Measurements from ENCODE around the gene GSTA2. TPM values are rescaled to one million over a fixed set of nuclear protein-coding genes. Genes with fewer than 3 reads are reported as not detected.
"Not testable (repeated sequence)": the region's sequence is repeated elsewhere in the genome, so short reads cannot be mapped to it uniquely, and the experiment has no call there.

Gene GSTA2
- total and polyA plus RNA-seq, 2 experiments from 2014 or later, result 0.11 TPM; not detected in 1

DNA sequence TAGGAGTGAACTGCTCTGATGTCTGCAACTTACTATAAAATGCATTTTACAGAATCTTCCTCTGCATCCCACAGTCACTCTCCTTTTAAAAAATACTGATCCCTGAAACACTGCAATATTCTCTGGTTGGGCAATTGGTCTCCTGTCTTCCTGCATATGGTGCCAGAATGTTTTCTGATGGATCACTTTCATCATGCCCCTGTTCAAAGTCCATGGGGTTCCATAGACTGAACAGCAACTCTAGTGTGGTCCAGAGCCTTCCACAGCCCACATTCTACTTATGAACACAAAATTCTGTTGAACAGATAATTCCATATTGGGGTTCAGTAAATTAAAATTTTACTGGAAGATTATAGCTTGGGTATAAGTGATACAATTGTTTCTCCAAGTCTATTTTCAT lies 11.0 kb downstream of the GSTA2 start:
- H3K4me2 ChIP-seq (ENCODE audit: unreplicated experiment), result no peak overlapping the region
- no peaks in the 10 kb centered on the region for H4K20me1 ChIP-seq (ENCODE audit: insufficient read depth)
- H3F3A ChIP-seq (ENCODE audit: insufficient read depth), result peaks cover 26% of the 10 kb centered on the region
- H2AFZ ChIP-seq, result no peak overlapping the region
- no peaks in the 10 kb centered on the region for H3K27me3 ChIP-seq (replicated peaks; ENCODE audit: insufficient read depth)
- H3K79me2 ChIP-seq (ENCODE audit: insufficient read depth), result no peaks in the 10 kb centered on the region
- in situ Hi-C loops (cut with MboI), result no loop called here
- H3K27ac ChIP-seq, result no peak overlapping the region
- peaks cover 32% of the 10 kb centered on the region for H3K4me1 ChIP-seq (ENCODE audit: insufficient read depth)
- H3K4me3 ChIP-seq, result no peak overlapping the region
- H3K9me3 ChIP-seq (ENCODE audit: low read depth), result no peaks in the 10 kb centered on the region
- no peaks in the 10 kb centered on the region for H3K9me2 ChIP-seq (ENCODE audit: insufficient read depth)
- no peaks in the 10 kb centered on the region for H3K36me3 ChIP-seq (ENCODE audit: low read depth)
- H3K9ac ChIP-seq, result no peak overlapping the region
- TF ChIP-seq EZH2phosphoT487 (IDR thresholded peaks at IDR 0.05; ENCODE audit: insufficient read depth, low read depth) (no peak), EZH2 (IDR thresholded peaks at IDR 0.05; ENCODE audit: insufficient read depth, poor library complexity, severe bottlenecking) (no peak)
- DNase-seq, result no peak

DNA sequence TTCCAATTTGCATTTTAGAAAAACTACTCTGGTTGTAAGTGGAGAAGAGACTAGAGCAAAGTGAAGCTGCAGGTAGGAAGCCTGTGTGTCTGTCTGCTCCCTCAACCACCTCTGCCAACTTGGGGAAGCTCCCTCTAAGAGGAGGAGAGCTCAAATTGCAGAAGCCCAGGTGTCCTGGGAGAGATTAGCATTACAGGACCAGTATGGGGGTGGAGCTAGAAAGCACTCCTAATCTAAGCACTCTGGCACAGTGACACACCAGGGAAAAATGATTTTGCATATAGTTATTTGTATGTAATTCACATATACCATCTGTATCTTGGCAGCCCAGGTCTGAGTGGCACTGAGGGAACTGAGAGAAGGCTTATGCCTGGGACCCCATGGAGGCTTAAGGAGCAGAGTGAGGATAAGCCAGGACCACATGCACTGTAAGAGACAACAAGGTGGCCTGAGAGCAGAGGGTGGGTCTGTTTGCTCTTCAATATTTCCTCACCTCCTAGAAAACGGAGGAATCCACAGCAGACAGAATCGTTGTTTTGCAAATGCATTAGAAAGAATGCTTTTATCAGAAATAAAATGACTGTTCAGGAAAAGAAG lies 13.6 kb downstream of the GSTA2 start:
- no peak overlapping the region for H3K27ac ChIP-seq
- TF ChIP-seq EZH2phosphoT487 (IDR thresholded peaks at IDR 0.05; ENCODE audit: insufficient read depth, low read depth) (no peak), EZH2 (IDR thresholded peaks at IDR 0.05; ENCODE audit: insufficient read depth, poor library complexity, severe bottlenecking) (no peak)
- WGBS, 2 experiments (ENCODE audit: low coverage in 1 of 2, low lambda C conversion rate in 2 of 2, missing lambda C conversion rate in 2 of 2), result 86 to 91% methylated on average over 2 of the region's 2 CpGs
- no peaks in the 10 kb centered on the region for H3K27me3 ChIP-seq (replicated peaks; ENCODE audit: insufficient read depth)
- no peak overlapping the region for H2AFZ ChIP-seq
- H3F3A ChIP-seq (ENCODE audit: insufficient read depth), result peaks cover 32% of the 10 kb centered on the region
- H3K9me2 ChIP-seq (ENCODE audit: insufficient read depth), result no peaks in the 10 kb centered on the region
- no peak overlapping the region for H3K4me3 ChIP-seq
- no peaks in the 10 kb centered on the region for H3K79me2 ChIP-seq (ENCODE audit: insufficient read depth)
- H3K4me2 ChIP-seq (ENCODE audit: unreplicated experiment), result no peak overlapping the region
- no peaks in the 10 kb centered on the region for H3K9me3 ChIP-seq (ENCODE audit: low read depth)
- H3K4me1 ChIP-seq (ENCODE audit: insufficient read depth), result peaks cover 37% of the 10 kb centered on the region
- no peaks in the 10 kb centered on the region for H4K20me1 ChIP-seq (ENCODE audit: insufficient read depth)
- no peaks in the 10 kb centered on the region for H3K36me3 ChIP-seq (ENCODE audit: low read depth)
- no peak for DNase-seq
- in situ Hi-C loops (cut with MboI), result no loop called here
- H3K9ac ChIP-seq, result no peak overlapping the region

DNA sequence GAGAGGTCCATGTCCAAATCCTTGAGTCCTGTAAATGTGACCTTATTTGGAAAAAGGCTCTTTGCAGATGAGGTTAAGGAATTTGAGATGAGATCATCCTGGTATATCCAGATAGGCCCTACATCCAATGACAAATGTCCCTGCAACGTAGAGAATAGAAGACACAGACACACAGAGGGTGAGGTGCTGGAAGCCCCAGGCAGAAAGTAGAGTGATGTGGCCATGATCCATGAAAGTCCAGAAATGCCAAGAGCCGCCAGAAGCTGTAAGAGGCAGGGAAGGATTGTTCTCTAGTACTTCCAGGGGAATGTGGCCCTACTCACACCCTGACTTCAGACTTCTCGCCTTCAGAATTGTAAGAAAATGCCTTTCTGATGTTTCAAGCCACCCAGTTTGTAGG lies 16.0 kb downstream of the GSTA2 start:
- peak overlapping the region; percentile 64 for H3K27ac ChIP-seq
- not testable (repeated sequence) for H3K9me2 ChIP-seq (ENCODE audit: insufficient read depth)

DNA sequence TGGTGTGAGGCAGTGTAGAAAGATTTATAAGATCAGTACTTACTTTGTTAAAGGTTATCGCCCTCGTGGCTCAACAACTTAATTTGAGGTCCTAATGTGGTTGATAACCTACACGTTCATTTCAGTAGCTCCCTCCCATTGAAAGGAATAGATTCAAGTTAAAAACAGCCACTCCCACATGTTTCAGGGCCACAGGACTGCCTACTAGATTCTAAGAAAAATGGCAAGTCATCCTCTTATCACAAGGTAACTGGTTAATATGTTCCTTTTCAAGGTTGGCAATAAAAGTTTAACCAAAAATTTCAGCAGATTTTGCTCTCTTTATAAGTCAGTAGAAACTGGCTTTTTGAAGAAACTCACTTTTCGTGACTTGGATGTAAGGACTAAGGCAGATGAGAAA lies 17.1 kb downstream of the GSTA2 start:
- in situ Hi-C loops (cut with MboI), result no loop called here
- DNase-seq, result no peak
- Histone ChIP-seq H3K4me3 (no peak overlapping the region), H3K9me2 (ENCODE audit: insufficient read depth) (no peaks in the 10 kb centered on the region), H3K27me3 (replicated peaks; ENCODE audit: insufficient read depth) (no peaks in the 10 kb centered on the region), H3K79me2 (ENCODE audit: insufficient read depth) (no peaks in the 10 kb centered on the region), H4K20me1 (ENCODE audit: insufficient read depth) (no peaks in the 10 kb centered on the region), H3K27ac (no peak overlapping the region), H3K9ac (no peak overlapping the region), H3K9me3 (ENCODE audit: low read depth) (no peaks in the 10 kb centered on the region), H3K4me1 (ENCODE audit: insufficient read depth) (peaks cover 17% of the 10 kb centered on the region), H3K36me3 (ENCODE audit: low read depth) (no peaks in the 10 kb centered on the region), H3K4me2 (ENCODE audit: unreplicated experiment) (no peak overlapping the region), H3F3A (ENCODE audit: insufficient read depth) (peaks cover 16% of the 10 kb centered on the region), H2AFZ (no peak overlapping the region)
- WGBS, 2 experiments (ENCODE audit: low coverage in 1 of 2, low lambda C conversion rate in 2 of 2, missing lambda C conversion rate in 2 of 2), result 78 to 79% methylated on average over 4 of the region's 4 CpGs
- TF ChIP-seq EZH2phosphoT487 (IDR thresholded peaks at IDR 0.05; ENCODE audit: insufficient read depth, low read depth) (no peak), EZH2 (IDR thresholded peaks at IDR 0.05; ENCODE audit: insufficient read depth, poor library complexity, severe bottlenecking) (no peak)

More for the DNA sequence above, 16.0 kb downstream of the GSTA2 start:
- H3K36me3 ChIP-seq (ENCODE audit: low read depth); H3K79me2 ChIP-seq (ENCODE audit: insufficient read depth); in situ Hi-C loops (cut with MboI); H3K4me3 ChIP-seq; H3K27me3 ChIP-seq (replicated peaks; ENCODE audit: insufficient read depth); H4K20me1 ChIP-seq (ENCODE audit: insufficient read depth); H3K9me3 ChIP-seq (ENCODE audit: low read depth): not testable (repeated sequence)
- Histone ChIP-seq H3K4me2 (ENCODE audit: unreplicated experiment) (peak overlapping the region; percentile 54), H3F3A (ENCODE audit: insufficient read depth) (peaks cover 16% of the 10 kb centered on the region), H2AFZ (peak overlapping the region; percentile 12; the same call in 1 of the 2 replicates), H3K9ac (peak overlapping the region; percentile 30; the same call in 1 of the 2 replicates), H3K4me1 (ENCODE audit: insufficient read depth) (peaks cover 17% of the 10 kb centered on the region)
- WGBS, 2 experiments (ENCODE audit: low coverage in 1 of 2, low lambda C conversion rate in 2 of 2, missing lambda C conversion rate in 2 of 2), result 16 to 18% methylated on average over 3 of the region's 3 CpGs
- peak; percentile 60 for DNase-seq

DNA sequence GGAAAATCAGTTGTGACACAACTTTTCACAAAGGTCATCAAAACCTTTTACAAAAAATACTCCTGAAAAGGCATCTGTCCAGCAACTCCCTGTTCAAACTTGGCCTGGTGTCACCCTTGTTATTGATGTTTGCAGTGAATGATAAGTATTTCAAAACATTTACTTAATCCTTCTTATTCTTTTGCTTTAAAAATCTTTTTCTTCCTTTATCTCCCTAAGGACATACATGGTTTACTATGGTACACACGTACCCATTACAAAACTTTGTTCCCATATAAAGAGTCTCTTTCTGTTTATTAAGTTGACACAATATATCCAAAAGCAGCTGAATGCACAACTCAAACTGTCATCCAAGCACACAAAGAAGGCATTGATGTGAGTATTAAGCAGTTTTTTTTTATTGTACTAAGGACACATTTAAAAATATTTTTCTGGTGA lies 17.5 kb downstream of the GSTA2 start:
- in situ Hi-C loops (cut with MboI), result no loop called here
- no peak for DNase-seq

More for the DNA sequence above, 17.5 kb downstream of the GSTA2 start:
- H3F3A ChIP-seq (ENCODE audit: insufficient read depth), result peaks cover 16% of the 10 kb centered on the region
- H3K9ac ChIP-seq, result no peak overlapping the region
- H3K27ac ChIP-seq, result no peak overlapping the region
- TF ChIP-seq EZH2phosphoT487 (IDR thresholded peaks at IDR 0.05; ENCODE audit: insufficient read depth, low read depth) (no peak), EZH2 (IDR thresholded peaks at IDR 0.05; ENCODE audit: insufficient read depth, poor library complexity, severe bottlenecking) (no peak)
- no peaks in the 10 kb centered on the region for H3K9me2 ChIP-seq (ENCODE audit: insufficient read depth)
- no peaks in the 10 kb centered on the region for H3K79me2 ChIP-seq (ENCODE audit: insufficient read depth)
- no peak overlapping the region for H3K4me3 ChIP-seq
- WGBS, 2 experiments (ENCODE audit: low coverage in 1 of 2, low lambda C conversion rate in 2 of 2, missing lambda C conversion rate in 2 of 2), result 36 to 42% methylated on average over 1 of the region's 1 CpG
- peaks cover 17% of the 10 kb centered on the region for H3K4me1 ChIP-seq (ENCODE audit: insufficient read depth)
- no peaks in the 10 kb centered on the region for H4K20me1 ChIP-seq (ENCODE audit: insufficient read depth)
- H2AFZ ChIP-seq, result no peak overlapping the region
- H3K4me2 ChIP-seq (ENCODE audit: unreplicated experiment), result no peak overlapping the region
- no peaks in the 10 kb centered on the region for H3K36me3 ChIP-seq (ENCODE audit: low read depth)
- no peaks in the 10 kb centered on the region for H3K9me3 ChIP-seq (ENCODE audit: low read depth)
- H3K27me3 ChIP-seq (replicated peaks; ENCODE audit: insufficient read depth), result no peaks in the 10 kb centered on the region
